Stimulated activated naive CD8-positive, alpha-beta T cell treated with anti-CD3 and anti-CD28 coated beads, Interleukin-15, Interleukin-2, amounts not matched to agents 100 ng/mL and 50 ng/mL, for 24 hours (primary cell): ENCODE data around the gene MUCL3.
A peak's percentile ranks its signal among the peaks of the same experiment; 100 is the strongest.
"Not testable (repeated sequence)": the region's sequence is repeated elsewhere in the genome, so short reads cannot be mapped to it uniquely, and the experiment has no call there.

ENCODE experiments used
- H3K27ac Mint-ChIP-seq: one replicate; pipeline ENCODE4 v1.8.0; 2021; ENCODE audit warnings: mild to moderate bottlenecking, mixed read lengths
- H3K27me3 Mint-ChIP-seq: one replicate; pipeline ENCODE4 v1.8.0; 2021; ENCODE audit warnings: mixed read lengths
- H3K36me3 Mint-ChIP-seq: one replicate; pipeline ENCODE4 v1.8.0; 2021; ENCODE audit warnings: low read depth, mixed read lengths
- H3K4me1 Mint-ChIP-seq: one replicate; pipeline ENCODE4 v1.8.0; 2021; ENCODE audit warnings: low read depth, mixed read lengths
- H3K4me3 Mint-ChIP-seq: one replicate; pipeline ENCODE4 v1.8.0; 2021; ENCODE audit warnings: mild to moderate bottlenecking, mixed read lengths
- H3K9me3 Mint-ChIP-seq: one replicate; pipeline ENCODE4 v1.8.0; 2021; ENCODE audit warnings: mixed read lengths

MUCL3 gene

GRCh38 chr6:30947231-30947630, 6.5 kb downstream of the MUCL3 start:
- H3K4me1 Mint-ChIP-seq: peaks cover 6% of the 10 kb centered on the region
- no peaks in the 10 kb centered on the region for H3K36me3 Mint-ChIP-seq
- no peak overlapping the region for H3K4me3 Mint-ChIP-seq
- H3K27ac Mint-ChIP-seq: no peak overlapping the region
- H3K9me3 Mint-ChIP-seq: no peaks in the 10 kb centered on the region
- peaks cover 62% of the 10 kb centered on the region for H3K27me3 Mint-ChIP-seq

GRCh38 chr6:30948811-30949210, 8.0 kb downstream of the MUCL3 start:
- Mint-ChIP-seq H3K27ac (no peak overlapping the region), H3K4me3 (no peak overlapping the region), H3K9me3 (no peaks in the 10 kb centered on the region), H3K36me3 (no peaks in the 10 kb centered on the region), H3K27me3 (peaks cover 63% of the 10 kb centered on the region), H3K4me1 (peaks cover 6% of the 10 kb centered on the region)

- peaks cover 20% of the 10 kb centered on the region for H3K4me1 Mint-ChIP-seq
- peaks cover 61% of the 10 kb centered on the region for H3K27me3 Mint-ChIP-seq
- peak overlapping the region; percentile 78 for H3K27ac Mint-ChIP-seq
- no peaks in the 10 kb centered on the region for H3K9me3 Mint-ChIP-seq
- no peaks in the 10 kb centered on the region for H3K36me3 Mint-ChIP-seq
- H3K4me3 Mint-ChIP-seq: peak overlapping the region; percentile 24
Measured at GRCh38 chr6:30951907-30952469, 11.2 kb downstream of the MUCL3 start.

- peaks cover 20% of the 10 kb centered on the region for H3K4me1 Mint-ChIP-seq
- peak overlapping the region; percentile 74 for H3K27ac Mint-ChIP-seq
- H3K27me3 Mint-ChIP-seq: peaks cover 48% of the 10 kb centered on the region
- no peaks in the 10 kb centered on the region for H3K36me3 Mint-ChIP-seq
- no peaks in the 10 kb centered on the region for H3K9me3 Mint-ChIP-seq
- H3K4me3 Mint-ChIP-seq: peak overlapping the region; percentile 78
Measured at GRCh38 chr6:30954631-30955366, 14.0 kb downstream of the MUCL3 start.

- H3K27ac Mint-ChIP-seq: peak overlapping the region; percentile 74
- H3K4me3 Mint-ChIP-seq: peak overlapping the region; percentile 78
- peaks cover 43% of the 10 kb centered on the region for H3K27me3 Mint-ChIP-seq
Measured at GRCh38 chr6:30955367-30956042, 14.7 kb downstream of the MUCL3 start.

GRCh38 chr6:30957716-30958115, 16.9 kb downstream of the MUCL3 start:
- Mint-ChIP-seq H3K27ac (no peak overlapping the region), H3K9me3 (no peaks in the 10 kb centered on the region), H3K4me3 (no peak overlapping the region), H3K27me3 (peaks cover 28% of the 10 kb centered on the region), H3K36me3 (no peaks in the 10 kb centered on the region), H3K4me1 (peaks cover 14% of the 10 kb centered on the region)

More at GRCh38 chr6:30955367-30956042, 14.7 kb downstream of the MUCL3 start:
- H3K36me3 Mint-ChIP-seq: no peaks in the 10 kb centered on the region
- H3K4me1 Mint-ChIP-seq: peaks cover 20% of the 10 kb centered on the region
- H3K9me3 Mint-ChIP-seq: no peaks in the 10 kb centered on the region

GRCh38 chr6:30960907-30961673, 20.3 kb downstream of the MUCL3 start:
- Mint-ChIP-seq H3K36me3 (no peaks in the 10 kb centered on the region), H3K4me3 (no peak overlapping the region), H3K27me3 (peaks cover 33% of the 10 kb centered on the region), H3K4me1 (peaks cover 4% of the 10 kb centered on the region), H3K27ac (no peak overlapping the region), H3K9me3 (no peaks in the 10 kb centered on the region)

GRCh38 chr6:30962716-30963115, 21.9 kb downstream of the MUCL3 start:
- Mint-ChIP-seq H3K4me3 (no peak overlapping the region), H3K36me3 (no peaks in the 10 kb centered on the region), H3K27me3 (peaks cover 27% of the 10 kb centered on the region), H3K4me1 (no peaks in the 10 kb centered on the region), H3K9me3 (no peaks in the 10 kb centered on the region), H3K27ac (no peak overlapping the region)

GRCh38 chr6:30963641-30964040, 22.9 kb downstream of the MUCL3 start:
- Mint-ChIP-seq H3K36me3 (no peaks in the 10 kb centered on the region), H3K9me3 (no peaks in the 10 kb centered on the region), H3K4me3 (no peak overlapping the region), H3K27ac (no peak overlapping the region), H3K4me1 (no peaks in the 10 kb centered on the region), H3K27me3 (peaks cover 23% of the 10 kb centered on the region)

GRCh38 chr6:30964075-30964474, 23.3 kb downstream of the MUCL3 start:
- H3K4me1 Mint-ChIP-seq: no peaks in the 10 kb centered on the region
- H3K27me3 Mint-ChIP-seq: peaks cover 23% of the 10 kb centered on the region
- no peak overlapping the region for H3K27ac Mint-ChIP-seq
- H3K4me3 Mint-ChIP-seq: no peak overlapping the region
- H3K9me3 Mint-ChIP-seq: no peaks in the 10 kb centered on the region
- H3K36me3 Mint-ChIP-seq: no peaks in the 10 kb centered on the region

GRCh38 chr6:30965140-30965601, 24.4 kb downstream of the MUCL3 start:
- Mint-ChIP-seq H3K4me1 (no peaks in the 10 kb centered on the region), H3K36me3 (no peaks in the 10 kb centered on the region), H3K27ac (no peak overlapping the region), H3K9me3 (no peaks in the 10 kb centered on the region), H3K27me3 (peaks cover 23% of the 10 kb centered on the region), H3K4me3 (no peak overlapping the region)

GRCh38 chr6:30966154-30966553, 25.4 kb downstream of the MUCL3 start:
- H3K27ac Mint-ChIP-seq: no peak overlapping the region
- no peaks in the 10 kb centered on the region for H3K4me1 Mint-ChIP-seq
- H3K9me3 Mint-ChIP-seq: no peaks in the 10 kb centered on the region
- peaks cover 20% of the 10 kb centered on the region for H3K27me3 Mint-ChIP-seq
- H3K36me3 Mint-ChIP-seq: no peaks in the 10 kb centered on the region
- H3K4me3 Mint-ChIP-seq: no peak overlapping the region

- not testable (repeated sequence) for H3K4me3 Mint-ChIP-seq, H3K27ac Mint-ChIP-seq, H3K36me3 Mint-ChIP-seq, H3K9me3 Mint-ChIP-seq, H3K4me1 Mint-ChIP-seq
- H3K27me3 Mint-ChIP-seq: peaks cover 29% of the 10 kb centered on the region
Measured at GRCh38 chr6:30969171-30969570, 28.4 kb downstream of the MUCL3 start.

- Mint-ChIP-seq H3K36me3 (no peaks in the 10 kb centered on the region), H3K4me1 (no peaks in the 10 kb centered on the region), H3K4me3 (no peak overlapping the region), H3K9me3 (no peaks in the 10 kb centered on the region), H3K27ac (no peak overlapping the region), H3K27me3 (peaks cover 14% of the 10 kb centered on the region)
Measured at GRCh38 chr6:30970946-30971345, 30.2 kb downstream of the MUCL3 start.

GRCh38 chr6:30972816-30973215, 32.0 kb downstream of the MUCL3 start:
- H3K4me3 Mint-ChIP-seq: no peak overlapping the region
- peaks cover 15% of the 10 kb centered on the region for H3K27me3 Mint-ChIP-seq
- no peak overlapping the region for H3K27ac Mint-ChIP-seq
- no peaks in the 10 kb centered on the region for H3K4me1 Mint-ChIP-seq
- no peaks in the 10 kb centered on the region for H3K9me3 Mint-ChIP-seq
- H3K36me3 Mint-ChIP-seq: no peaks in the 10 kb centered on the region
